Ectodermal cell (in vitro differentiated cells): ENCODE measurements around the gene ARSB.

Experiments used
- H3K27ac ChIP-seq: 2 replicates; pipeline ENCODE4 v1.7.0; 2013; ENCODE audit warnings: mild to moderate bottlenecking, low read depth, low read length; ENCODE audit not compliant: insufficient read depth, poor library complexity, severe bottlenecking
- H3K27me3 ChIP-seq: 2 replicates; pipeline ENCODE4 v1.7.0; 2013; ENCODE audit warnings: mild to moderate bottlenecking, low read length; ENCODE audit not compliant: insufficient read depth, control insufficient read depth, poor library complexity, severe bottlenecking
- H3K36me3 ChIP-seq: one replicate; pipeline ENCODE4 v1.7.0; 2013; ENCODE audit warnings: low read length; ENCODE audit not compliant: control insufficient read depth, insufficient read depth
- H3K4me1 ChIP-seq: one replicate; pipeline ENCODE4 v1.7.0; 2013; ENCODE audit warnings: low read length; ENCODE audit not compliant: control insufficient read depth, insufficient read depth
- H3K4me3 ChIP-seq: 2 replicates; pipeline ENCODE4 v1.7.0; 2013; ENCODE audit warnings: low read depth, low read length, control low read depth; ENCODE audit not compliant: insufficient read depth
- H3K9me3 ChIP-seq: 2 replicates; pipeline ENCODE4 v1.7.0; 2013; ENCODE audit warnings: mild to moderate bottlenecking, low read length, moderate library complexity; ENCODE audit not compliant: control insufficient read depth
- WGBS, 2 experiments: methylation state at CpG; one replicate each; pipeline ENCODE4 v1.1.7; 2013; ENCODE audit warnings: missing lambda C conversion rate in 2 of 2; 5-methylcytosine and 5-hydroxymethylcytosine counted together

The ARSB gene

DNA sequence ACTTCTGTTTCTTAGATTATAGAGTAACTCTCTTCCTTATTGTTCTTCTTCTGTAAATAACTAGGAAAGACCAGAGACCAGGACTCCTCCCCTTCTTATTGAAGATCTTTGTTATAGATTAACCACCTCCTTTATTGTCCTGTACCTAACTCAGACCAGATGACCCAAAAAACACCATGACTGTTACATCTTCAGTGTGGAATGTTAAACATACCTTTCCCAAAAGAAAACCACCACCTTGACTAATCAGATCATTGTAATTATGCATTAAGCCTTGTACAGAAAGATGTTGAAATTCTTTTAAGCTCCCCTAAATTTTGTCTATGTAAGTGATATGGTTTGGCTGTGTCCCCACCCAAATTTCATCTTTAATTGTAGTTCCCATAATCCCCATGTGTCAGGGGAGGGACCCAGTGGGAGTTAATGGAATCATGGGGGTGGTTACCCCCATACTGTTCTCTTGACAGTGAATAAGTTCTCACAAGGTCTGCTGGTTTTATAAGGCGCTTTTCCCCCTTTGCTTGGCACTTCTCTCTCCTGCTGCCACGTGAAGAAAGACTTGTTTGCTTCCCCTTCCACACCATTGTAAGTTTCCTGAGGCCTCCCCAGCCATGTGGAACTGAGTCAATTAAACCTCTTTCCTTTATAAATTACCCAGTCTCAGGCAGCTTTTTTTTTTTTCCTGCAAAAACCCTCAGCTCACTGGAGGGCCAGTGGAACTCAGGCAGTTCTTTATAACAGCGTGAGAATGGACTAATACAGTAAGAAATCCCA is 26.3 kb downstream of the ARSB start:
- Histone ChIP-seq H3K36me3 (no peaks in the 10 kb centered on the region), H3K9me3 (no peaks in the 10 kb centered on the region), H3K4me1 (peaks cover 12% of the 10 kb centered on the region), H3K4me3 (no peak overlapping the region), H3K27ac (peak overlapping the region; percentile 16), H3K27me3 (no peaks in the 10 kb centered on the region)
- 60 to 61% methylated on average over 3 of the region's 3 CpGs for WGBS, 2 experiments

DNA sequence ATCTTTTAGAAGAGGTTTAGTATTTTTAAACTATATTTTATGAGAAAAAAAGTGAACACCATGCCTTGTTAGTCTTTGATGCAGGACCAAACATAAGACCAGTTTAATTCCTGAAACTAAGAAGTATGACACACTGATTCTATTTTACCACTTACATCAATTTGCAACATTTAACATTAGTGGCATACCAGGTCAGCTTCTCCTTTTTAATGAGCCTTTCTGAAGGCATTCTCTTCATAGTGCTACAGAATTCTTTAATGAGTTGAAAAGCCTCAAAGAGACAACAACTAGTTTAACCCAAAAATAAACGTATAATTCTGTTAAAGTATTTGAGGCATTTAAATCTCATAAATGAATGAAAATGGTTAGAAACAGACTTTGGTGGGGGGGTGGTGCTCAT is 28.2 kb downstream of the ARSB start:
- no peaks in the 10 kb centered on the region for H3K27me3 ChIP-seq
- no peak overlapping the region for H3K4me3 ChIP-seq
- WGBS, 2 experiments: 100% methylated on average over 1 of the region's 1 CpG; no CpG with 5 or more reads in 1 of the 2 experiments
- H3K4me1 ChIP-seq: peaks cover 12% of the 10 kb centered on the region
- no peaks in the 10 kb centered on the region for H3K9me3 ChIP-seq
- H3K36me3 ChIP-seq: no peaks in the 10 kb centered on the region
- H3K27ac ChIP-seq: no peak overlapping the region

DNA sequence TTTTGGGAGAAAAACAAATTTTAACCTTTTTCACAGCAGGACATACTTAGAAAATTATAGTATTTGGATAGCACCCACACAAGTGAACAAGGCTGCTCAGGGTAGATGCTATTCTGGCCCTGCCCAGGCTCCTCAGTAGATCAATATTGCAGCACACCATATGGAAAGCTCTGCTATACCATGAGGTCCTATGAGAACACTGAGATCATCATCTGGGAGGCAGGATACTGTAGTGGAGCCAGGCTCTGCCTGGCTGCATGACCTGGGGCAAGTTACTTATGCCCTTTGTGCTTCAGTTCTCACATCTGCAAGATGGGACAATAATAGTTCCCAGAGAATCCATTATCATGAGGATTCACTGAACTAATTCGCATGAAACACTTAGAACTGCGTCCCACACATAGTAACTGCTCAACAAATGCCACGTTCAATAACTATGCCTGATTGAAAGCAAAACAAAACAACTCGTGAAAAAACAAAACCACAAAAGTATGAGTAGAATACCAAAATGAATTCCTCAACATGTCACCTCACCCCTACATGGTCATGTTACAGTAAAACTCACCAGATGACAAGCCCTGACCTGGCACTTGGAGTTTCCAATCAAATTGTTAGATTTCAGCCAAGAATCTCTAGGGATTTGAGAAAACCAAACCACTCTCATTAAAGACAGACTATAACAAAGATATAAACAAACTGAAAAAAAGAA is 31.9 kb downstream of the ARSB start:
- Histone ChIP-seq H3K36me3 (no peaks in the 10 kb centered on the region), H3K27ac (no peak overlapping the region), H3K9me3 (no peaks in the 10 kb centered on the region), H3K27me3 (no peaks in the 10 kb centered on the region), H3K4me3 (no peak overlapping the region), H3K4me1 (no peaks in the 10 kb centered on the region)
- 88 to 93% methylated on average over 4 of the region's 4 CpGs for WGBS, 2 experiments

DNA sequence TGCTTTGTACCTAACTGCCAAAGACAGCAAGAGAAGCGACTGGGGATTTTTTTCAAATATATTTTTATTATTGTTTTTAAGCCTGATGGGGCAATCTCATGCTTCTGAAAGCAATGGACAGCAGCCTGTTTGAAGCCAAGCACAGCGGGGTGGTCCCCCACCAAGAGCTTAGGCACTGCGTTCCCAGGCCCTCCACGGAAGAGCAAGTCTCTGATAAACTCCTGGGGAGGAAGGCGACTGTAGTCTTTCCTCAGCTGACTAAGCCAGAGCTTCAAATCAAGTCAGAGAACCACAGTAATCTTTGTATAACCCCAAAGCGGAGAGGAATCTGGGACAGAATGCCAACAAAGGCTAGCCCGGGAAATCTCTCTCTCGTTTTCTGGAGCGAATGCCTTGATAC is 54.4 kb downstream of the ARSB start:
- no peak overlapping the region for H3K4me3 ChIP-seq
- H3K27ac ChIP-seq: peak overlapping the region; percentile 66

DNA sequence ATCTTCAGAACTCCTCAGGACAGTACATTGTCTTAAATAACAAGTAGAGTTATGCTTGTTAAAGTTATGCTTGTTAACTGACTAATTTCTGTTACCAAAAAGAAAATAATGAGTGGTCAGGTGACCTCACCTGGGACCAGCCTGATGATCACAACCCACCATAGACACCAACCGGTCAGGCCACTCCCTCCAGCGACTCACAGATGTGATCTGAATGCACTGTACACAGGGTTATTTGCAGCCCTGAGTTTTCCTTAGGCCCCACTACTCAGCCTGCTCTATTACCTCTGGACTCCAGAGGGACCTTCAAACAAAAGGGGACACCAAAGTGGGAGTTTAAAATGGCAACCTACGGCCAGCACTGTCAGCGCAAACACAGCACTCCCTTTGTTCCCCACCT is 55.3 kb downstream of the ARSB start:
- H3K4me3 ChIP-seq: no peak overlapping the region

More for the DNA sequence above, 54.4 kb downstream of the ARSB start:
- peaks cover 19% of the 10 kb centered on the region for H3K4me1 ChIP-seq
- no peaks in the 10 kb centered on the region for H3K36me3 ChIP-seq
- no peaks in the 10 kb centered on the region for H3K27me3 ChIP-seq
- WGBS, 2 experiments: 47 to 50% methylated on average over 9 of the region's 9 CpGs
- H3K9me3 ChIP-seq: no peaks in the 10 kb centered on the region

DNA sequence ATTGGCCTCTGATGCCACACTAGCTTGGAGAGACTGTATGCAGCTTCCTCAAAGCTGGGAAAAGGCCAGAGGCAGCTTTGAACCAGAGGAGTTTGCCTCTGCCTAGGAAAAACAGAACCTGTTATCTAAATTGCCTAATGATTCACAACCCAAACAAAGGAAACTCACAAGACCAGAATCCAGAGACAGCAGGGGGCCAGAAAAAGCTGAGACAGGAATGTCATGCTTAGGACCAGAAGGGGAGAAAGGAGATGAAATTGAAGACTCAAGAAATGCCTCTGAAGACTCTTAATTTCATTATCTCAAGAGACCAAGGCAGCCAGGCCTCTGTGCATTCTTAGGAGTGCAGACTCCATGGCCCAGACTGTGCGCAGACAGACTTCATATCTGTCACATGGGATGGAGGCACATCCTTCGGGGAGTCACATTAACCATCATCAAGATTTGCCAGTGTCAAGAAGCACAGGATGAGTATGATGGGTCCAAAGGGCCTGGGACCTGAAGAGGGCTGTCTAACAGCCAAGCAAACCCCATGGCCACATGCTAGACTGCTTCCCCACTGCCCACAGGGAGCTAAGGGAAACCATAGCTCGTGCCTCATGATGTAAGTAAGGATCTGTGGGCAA is 57.3 kb downstream of the ARSB start:
- H3K27ac ChIP-seq: peak overlapping the region; percentile 52
- no peak overlapping the region for H3K4me3 ChIP-seq
- no peaks in the 10 kb centered on the region for H3K27me3 ChIP-seq
- no peaks in the 10 kb centered on the region for H3K36me3 ChIP-seq
- 84 to 88% methylated on average over 3 of the region's 3 CpGs for WGBS, 2 experiments
- H3K9me3 ChIP-seq: no peaks in the 10 kb centered on the region
- H3K4me1 ChIP-seq: peaks cover 29% of the 10 kb centered on the region

More for the DNA sequence above, 55.3 kb downstream of the ARSB start:
- Histone ChIP-seq H3K27me3 (no peaks in the 10 kb centered on the region), H3K27ac (no peak overlapping the region), H3K36me3 (no peaks in the 10 kb centered on the region), H3K9me3 (no peaks in the 10 kb centered on the region), H3K4me1 (peaks cover 28% of the 10 kb centered on the region)
- WGBS, 2 experiments: 67 to 68% methylated on average over 4 of the region's 4 CpGs

DNA sequence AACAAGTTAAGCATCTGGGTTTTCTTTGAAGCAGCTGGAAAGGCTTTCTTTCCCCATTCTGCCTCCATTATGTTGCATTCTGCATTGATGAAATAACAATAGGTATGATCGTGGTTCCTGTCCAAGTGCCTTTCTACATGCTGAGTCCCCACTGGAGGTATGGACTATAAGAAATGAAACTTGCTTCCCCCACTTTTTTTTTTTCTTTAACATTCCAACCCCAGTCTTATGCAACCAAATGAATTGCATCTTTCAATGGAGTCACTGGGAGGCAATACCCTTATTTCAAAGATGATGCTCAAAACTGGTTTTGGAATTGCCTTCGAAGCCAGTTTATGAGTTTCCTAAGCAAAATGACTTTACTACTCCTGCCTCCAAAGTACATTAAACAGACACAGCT is 58.9 kb downstream of the ARSB start:
- Histone ChIP-seq H3K9me3 (no peaks in the 10 kb centered on the region), H3K27me3 (no peaks in the 10 kb centered on the region)

DNA sequence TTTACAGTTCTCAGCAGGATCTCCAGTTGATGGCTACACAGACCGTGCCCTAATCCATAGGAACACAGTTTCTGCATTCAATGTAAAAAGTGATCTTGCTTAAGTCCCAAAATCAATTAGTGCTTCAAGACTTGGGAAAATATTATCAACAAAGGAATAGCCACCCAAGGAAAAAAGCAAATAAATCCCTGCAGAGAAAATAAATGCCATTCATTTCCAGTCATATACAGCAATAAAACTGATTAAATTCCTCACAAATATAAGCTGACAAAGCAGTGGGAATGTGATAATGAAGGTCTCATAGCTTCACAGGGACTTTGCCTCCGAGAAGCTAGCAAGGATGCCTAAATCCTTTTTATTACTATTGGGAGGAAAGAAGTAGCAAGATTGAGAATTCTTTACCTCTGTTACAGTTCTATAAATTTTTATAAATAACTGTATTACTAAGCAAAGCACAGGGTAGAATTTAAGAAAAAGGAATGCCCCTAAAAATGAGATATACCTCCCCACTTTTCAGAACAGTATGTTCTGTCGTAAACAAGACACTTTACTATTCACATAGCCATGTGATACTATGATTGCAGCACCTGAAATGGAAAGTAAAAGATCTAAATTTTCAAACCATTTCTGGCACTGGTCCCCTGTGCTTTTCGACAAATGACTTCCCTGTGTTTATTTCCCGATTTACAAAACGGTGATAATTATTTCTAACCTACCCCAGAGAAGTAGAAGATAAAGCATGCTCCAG is 59.8 kb downstream of the ARSB start:
- 71 to 83% methylated on average over 5 to 6 of the region's 6 CpGs for WGBS, 2 experiments
- H3K27me3 ChIP-seq: no peaks in the 10 kb centered on the region
- no peak overlapping the region for H3K4me3 ChIP-seq
- no peaks in the 10 kb centered on the region for H3K36me3 ChIP-seq
- no peaks in the 10 kb centered on the region for H3K9me3 ChIP-seq
- H3K4me1 ChIP-seq: peaks cover 24% of the 10 kb centered on the region
- H3K27ac ChIP-seq: no peak overlapping the region

More for the DNA sequence above, 58.9 kb downstream of the ARSB start:
- Histone ChIP-seq H3K4me1 (peaks cover 29% of the 10 kb centered on the region), H3K4me3 (no peak overlapping the region), H3K36me3 (no peaks in the 10 kb centered on the region), H3K27ac (no peak overlapping the region)
- WGBS, 2 experiments: 54 to 87% methylated on average over 1 to 2 of the region's 2 CpGs

DNA sequence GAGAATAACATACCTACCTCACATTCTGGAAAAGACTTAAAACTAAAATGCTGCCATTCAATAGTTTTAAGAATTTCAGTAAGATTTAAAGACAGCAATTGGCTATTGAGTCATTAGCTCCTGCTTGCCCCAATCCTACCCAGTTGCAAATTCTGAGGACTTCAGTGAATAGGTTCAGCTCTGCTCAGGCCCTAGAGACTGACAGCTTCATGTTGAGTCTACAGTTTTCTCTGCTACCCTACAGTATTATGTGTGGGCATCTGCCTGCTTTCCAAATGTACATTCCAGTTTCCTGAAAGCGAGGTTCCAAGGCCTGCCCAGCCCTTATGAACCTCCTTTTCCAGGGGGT is 61.5 kb downstream of the ARSB start:
- no peaks in the 10 kb centered on the region for H3K27me3 ChIP-seq
- peaks cover 24% of the 10 kb centered on the region for H3K4me1 ChIP-seq
- H3K4me3 ChIP-seq: no peak overlapping the region
- WGBS, 2 experiments: 89 to 94% methylated on average over 1 of the region's 1 CpG
- H3K9me3 ChIP-seq: no peaks in the 10 kb centered on the region
- H3K36me3 ChIP-seq: no peaks in the 10 kb centered on the region
- no peak overlapping the region for H3K27ac ChIP-seq
